NCI-H1417 (cell line): ENCODE data around the gene SPATA31E1.
"Not testable (repeated sequence)": the region's sequence is repeated elsewhere in the genome, so short reads cannot be mapped to it uniquely, and the experiment has no call there.

ENCODE experiments used
- DNase-seq, 3 experiments: peaks; one replicate each; lab custom pipeline; 2025; lab: John Stamatoyannopoulos, UW

The SPATA31E1 gene

DNA sequence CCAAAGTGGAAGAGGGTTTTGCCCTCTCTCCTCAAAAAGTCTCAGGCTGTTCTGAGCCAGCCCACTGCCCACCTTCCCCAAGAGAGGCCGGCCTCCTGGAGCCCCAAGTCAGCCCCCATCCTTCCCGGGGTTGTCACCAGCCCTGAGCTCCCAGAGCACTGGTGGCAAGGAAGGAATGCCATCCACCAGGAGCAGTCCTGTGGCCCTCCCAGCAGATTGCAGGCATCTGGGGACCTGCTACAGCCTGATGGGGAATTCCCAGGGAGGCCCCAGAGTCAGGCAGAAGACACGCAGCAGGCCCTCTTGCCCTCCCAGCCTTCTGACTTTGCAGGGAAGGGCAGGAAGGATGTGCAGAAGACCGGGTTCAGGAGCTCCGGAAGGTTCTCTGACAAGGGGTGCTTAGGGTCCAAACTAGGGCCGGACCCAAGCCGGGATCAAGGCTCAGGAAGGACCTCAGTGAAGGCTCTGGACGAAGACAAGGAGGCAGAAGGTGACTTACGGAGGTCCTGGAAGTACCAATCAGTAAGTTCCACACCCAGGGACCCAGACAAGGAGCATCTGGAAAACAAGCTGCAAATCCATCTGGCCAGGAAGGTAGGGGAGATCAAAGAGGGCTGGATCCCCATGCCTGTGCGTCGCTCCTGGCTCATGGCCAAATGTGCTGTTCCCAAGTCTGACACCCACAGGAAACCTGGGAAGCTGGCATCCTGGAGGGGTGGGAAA is 3.7 kb downstream of the SPATA31E1 start:
- no peak for DNase-seq

DNA sequence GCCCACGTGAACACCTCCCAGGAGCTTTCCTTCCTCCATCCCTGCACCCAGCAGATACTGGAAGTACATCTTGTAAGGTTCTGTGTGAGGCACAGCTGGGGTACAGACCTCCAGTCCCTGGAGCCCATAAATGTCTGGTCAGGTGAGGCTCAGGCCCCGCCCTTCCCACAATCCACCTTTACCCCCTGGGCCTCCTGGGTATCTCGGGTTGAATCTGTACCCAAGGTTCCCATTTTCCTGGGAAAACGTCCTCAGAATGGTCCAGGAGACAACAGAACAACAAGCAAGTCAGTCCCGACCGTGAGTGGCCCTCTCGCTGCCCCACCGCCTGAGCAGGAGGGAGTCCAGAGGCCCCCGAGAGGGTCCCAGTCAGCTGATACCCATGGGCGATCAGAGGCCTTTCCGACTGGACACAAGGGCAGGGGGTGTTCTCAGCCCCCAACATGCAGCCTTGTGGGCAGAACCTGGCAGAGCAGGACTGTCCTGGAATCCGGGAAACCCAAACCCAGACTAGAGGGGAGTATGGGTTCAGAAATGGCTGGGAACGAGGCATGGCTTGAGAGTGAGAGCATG is 4.3 kb downstream of the SPATA31E1 start:
- DNase-seq: no peak

DNA sequence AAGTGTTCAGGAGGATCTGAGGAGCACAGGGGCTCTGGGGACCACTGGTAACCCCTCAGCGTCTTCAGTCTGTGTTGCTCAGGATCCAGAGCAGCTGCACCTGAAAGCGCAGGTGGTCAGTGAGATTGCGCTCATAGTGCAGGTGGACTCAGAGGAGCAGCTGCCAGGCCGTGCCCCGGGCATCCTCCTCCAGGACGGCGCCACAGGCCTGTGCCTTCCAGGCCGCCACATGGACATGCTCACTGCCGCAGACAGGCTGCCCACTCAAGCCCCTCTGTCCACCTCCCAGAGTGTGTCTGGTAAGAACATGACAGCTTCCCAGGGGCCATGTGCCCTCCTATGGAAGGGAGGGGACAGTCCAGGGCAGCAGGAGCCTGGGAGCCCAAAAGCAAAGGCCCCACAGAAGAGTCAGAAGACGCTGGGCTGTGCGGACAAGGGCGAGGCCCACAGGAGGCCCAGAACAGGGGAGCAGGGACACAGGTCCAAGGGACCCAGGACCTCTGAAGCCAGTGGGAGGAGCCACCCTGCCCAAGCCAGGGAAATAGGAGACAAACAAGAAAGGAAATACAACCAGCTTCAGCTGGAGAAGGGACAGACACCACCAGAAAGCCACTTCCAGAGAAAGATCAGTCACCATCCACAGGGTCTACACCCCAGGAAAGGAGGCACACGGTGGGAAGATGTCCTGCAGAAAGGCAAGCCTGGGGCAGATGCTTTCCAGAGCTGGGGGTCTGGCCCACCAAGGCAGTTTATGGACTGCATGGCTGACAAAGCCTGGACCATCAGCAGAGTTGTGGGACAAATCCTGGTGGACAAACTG is 5.2 kb downstream of the SPATA31E1 start:
- no peak for DNase-seq

DNA sequence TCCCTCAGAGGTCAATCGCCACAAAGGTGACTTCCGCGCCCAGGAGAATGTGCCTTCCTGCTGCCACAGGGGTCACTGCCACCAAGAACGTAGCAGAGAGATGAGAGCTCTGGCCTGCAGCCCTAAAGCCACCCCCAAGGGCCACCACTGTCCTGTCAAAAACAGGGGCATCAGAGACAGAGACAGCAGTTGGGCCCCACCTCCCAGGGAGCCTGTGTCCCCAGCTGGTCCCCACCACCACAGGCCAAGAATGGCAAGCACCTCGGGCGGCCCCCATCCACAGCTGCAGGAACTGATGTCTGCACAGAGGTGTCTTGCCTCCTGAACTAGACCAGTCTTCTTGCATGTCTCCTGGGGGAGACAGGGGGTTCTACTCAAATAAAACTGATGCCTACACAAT is 5.8 kb downstream of the SPATA31E1 start:
- DNase-seq: no peak

DNA sequence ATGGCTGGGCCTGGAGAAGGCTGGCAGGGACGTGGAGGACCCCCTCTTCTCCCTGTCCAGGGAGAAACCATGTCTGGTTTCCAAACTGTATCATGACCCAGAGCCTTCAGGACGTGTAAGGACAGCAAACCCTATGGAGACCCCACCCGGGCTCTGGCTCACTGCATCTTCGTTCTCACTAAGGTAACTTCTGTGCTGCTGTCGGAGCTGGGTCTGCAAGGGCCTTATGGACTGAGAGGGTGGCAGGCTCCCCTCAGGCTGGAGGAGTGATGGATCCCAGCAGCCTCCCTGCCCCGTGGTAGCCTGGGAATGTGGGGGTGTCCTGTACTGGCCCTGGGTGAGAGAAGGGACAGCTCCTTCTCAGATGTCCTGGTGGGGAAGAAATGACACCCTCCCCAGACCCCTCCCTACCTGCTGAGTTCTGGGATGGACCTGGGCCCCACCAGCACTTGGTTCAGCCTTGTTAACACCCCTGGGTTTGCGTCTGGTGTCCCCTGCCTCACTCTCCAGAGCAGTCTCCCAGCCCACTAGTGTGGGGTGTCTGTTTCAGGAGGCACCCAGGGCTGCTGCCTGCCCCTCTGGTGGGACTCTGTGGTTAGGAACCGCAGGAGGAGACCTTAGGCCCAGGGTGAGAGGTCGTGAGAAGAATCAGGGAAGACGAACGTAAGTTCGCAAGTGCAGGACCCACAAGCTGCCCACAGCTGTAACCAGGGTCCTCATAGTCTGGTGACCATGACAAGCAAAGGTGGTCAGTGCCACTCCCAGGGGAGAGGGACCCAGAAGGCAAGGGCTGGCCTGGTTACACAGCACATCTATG is 6.6 kb downstream of the SPATA31E1 start:
- DNase-seq: no peak

DNA sequence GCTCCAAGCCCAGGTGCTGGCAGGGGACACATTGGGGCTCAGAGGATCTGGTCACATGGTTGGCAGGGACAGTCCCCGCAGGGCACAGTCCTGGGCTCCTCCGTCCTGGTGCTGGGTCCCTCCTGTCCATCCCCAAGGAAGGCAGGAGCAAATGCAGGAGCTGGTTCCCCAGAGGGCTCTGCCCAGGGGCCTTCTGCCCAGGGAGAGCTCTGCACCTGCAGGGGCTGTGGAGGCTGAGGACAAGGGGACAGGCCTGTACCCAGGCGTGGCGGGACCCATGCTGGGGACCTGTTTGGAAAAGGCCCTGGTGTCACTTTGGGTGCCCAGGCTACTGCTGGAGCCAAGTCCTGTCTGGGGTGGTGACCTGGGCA is 7.2 kb downstream of the SPATA31E1 start:
- DNase-seq: no peak

DNA sequence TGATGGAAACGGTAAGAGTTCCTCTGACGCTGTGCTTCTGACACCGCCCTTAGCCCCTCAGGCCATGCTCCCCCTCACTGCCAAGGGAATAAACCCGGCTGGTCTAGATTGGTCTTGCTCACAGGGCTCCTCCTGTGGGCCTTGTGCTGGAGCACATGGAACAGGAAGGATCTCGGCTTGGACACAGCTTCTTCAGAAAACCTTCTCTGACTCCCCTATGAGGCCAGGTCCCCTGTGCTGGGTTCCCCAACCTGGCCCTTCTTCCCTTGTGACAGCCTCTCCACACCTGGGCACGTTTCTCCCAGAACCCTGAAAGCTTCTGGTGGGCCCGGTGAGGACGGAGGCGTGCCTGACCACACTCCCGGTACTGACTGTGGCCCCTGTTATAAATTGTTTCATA is 8.2 kb downstream of the SPATA31E1 start:
- DNase-seq: no peak

DNA sequence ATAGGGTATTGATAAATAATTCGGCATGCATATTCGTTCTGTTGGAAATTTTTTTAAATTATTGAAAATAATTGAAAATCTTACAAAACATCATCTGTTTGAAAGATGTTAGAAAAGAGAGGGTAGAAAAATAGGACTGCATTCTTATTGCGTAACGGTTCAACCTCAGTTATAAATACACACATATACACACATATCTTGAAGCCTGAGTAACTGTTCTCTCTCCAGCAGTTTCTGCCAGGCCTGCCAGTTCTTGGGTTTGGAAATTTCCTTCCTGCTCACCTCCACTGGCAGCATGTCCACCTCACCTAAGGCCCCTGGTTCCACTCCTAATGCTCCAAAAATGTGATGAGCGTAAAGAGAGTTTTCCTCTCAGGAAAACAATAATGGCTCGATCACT is 9.1 kb downstream of the SPATA31E1 start:
- DNase-seq: no peak

DNA sequence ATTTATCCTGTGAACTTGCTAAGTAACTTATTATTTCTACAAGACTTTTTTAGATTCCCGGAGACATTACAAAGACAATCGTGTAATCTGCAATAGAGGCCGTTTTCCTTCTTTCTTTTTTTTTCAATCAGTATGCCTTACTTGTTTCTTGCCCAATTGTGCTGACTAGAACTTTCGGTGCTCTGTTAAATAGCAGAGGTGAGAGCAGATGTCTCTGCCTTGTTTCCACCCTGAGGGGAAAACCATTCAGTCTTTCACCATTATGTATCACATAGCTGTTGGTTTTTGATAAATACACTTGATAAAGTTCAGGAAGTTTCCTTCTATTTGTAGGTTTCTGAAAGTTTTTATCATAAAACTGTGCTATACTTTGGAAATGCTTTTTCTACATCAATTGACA is 10.3 kb downstream of the SPATA31E1 start:
- DNase-seq: no peak

DNA sequence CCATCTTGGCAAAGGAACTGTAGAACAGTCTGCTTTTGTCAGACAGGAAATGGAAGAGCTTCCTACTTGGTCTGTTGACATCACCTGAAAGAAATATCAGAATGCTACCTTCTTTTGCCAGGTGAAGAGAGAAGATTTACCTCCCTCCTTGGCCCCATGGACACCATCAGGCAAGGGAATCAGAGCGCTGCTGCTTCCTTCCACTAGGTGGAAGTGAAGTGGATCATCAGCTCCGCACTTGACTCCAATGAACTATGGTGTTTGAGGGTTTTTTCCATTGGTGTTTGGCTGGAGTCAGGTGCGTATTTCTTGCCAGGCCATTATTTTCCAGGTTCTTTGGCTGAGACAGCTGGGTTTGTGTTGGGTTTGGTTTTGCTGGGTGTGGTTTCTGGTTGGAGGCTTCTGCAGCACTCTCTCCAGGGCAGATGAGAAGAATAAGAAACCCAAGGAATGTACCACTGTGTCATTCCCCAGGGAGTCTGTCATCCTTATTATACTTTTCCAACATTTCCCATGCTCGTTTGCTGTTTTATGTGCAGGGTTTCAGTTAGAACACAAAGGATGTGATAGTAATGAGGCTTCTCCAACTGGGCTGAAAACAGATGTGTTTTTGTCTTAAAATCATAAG is 12.4 kb downstream of the SPATA31E1 start:
- no peak for DNase-seq

DNA sequence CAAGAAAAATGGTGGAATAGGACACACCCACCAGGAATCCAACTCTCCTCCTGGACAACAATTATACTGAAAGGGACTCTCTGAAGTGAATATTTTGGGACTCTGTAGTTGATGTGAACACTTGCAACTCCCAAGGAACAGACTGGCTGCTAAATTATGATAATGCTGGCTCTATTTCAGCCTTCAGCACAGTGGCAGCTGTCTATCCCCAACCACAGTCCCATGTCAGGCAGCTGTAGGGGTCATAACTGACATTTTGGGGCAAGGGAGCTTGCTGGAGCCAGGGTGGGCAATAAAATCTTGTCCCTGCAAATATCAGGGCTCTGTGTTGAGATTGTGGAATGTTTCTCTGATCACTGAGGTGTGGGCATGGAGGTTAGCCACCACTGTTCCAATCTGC is 14.2 kb downstream of the SPATA31E1 start:
- no peak for DNase-seq

DNA sequence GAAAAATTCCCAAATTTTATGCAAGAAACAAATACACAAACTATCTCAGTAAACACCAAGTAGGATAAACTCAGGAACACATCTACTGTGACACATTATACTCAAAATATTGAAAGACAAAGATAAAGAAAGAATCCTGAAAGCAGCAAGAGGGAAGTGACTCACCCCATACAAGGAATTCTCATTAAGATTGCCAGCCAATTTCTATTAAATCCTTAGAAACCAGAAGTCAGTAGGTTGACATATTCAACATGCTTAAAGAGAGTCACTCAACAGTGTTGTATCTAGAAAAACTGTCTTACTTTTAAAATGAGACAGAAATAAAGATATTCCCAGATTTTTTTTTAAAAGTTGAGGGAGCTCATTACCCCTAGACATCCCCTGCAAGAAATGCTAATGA is 15.5 kb downstream of the SPATA31E1 start:
- DNase-seq: no peak

DNA sequence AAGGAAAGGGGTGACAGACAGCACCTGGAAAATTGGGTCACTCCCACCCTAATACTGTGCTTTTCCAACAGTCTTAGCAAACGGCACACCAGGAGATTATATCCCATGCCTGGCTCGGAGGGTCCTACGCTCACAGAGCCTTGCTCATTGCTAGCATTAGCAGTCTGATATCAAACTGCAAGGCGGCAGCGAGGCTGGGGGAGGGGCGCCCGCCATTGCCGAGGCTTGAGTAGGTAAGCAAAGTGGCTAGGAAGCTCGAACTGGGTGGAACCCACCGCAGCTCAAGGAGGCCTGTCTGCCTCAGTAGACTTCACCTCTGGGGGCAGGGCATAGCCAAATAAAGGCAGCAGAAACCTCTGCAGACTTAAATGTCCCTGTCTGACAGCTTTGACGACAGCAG is 19.7 kb downstream of the SPATA31E1 start:
- DNase-seq: not testable (repeated sequence)

DNA sequence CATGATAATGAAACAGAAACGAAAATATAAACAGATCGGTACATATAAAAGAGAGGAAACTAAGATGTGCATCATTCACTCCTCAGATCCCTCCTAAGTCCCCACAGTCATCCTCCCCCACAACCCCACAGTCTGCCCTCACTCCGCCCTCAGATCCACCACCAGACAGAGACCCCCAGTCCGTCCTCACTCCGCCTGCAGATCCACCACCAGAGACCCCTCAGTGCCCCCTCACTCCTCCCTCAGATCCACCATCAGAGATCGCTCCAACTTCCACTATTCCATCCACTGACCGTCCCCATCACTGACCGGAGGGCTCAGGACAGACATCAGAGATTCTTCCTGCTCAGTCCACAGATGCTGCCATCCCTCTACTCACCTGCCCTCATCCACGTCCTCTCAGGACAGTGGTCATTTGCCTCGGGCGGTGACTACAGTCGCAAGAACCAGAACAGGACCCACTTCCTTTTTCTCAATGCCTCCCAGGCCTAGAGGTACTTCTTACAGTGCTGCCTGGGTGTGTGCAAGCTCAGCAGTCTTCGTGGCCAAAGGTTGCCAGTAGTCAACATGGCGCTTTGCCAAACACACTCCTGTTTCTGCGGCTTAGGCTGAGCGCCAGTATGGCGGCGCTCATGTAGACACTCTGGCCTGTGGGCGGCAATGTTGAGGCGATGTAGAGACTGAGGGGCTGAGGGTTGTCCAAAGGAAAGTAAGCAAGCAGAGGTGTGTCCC is 26.8 kb downstream of the SPATA31E1 start:
- DNase-seq: peak in 2 of 3 experiments; percentile 8 to 13

DNA sequence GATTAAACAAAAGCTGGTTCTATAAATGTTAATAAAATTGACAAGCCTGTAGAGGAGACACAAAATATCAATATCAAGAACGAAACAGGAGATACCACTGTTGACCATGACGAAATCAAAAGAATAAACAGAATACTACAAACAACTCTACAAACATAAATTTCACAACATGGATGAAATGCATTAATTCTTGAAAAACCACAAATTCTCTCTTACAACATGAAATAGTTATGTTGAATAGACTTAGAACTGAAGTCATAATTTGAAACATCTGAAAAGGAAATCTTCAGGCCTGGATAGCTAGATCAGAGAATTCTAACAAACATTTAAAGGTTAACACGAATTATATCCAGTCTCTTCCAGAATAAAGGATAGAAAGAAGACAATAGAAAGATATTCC is 28.1 kb downstream of the SPATA31E1 start:
- DNase-seq: no peak

DNA sequence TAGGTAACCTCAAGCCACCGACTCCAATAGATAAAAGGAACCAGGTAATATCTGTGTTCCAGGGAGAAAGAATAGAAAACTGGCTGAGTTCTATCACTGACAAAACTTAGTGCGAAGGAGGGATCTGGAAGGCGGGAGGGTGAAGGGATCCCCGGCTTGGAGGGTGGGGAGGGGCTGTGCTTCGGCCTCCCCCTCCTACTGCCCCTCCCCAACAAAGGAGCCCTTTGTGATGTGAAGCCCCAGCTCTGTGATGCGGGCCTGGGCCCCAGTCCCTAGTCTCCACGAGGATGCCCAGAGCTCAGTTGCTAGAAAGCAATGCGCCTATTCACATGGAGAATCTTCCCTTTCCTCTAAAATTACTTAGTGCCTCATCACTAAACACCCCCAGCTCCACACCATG is 35.0 kb downstream of the SPATA31E1 start, which contains the start of gene SPATA31C1:
TSS of gene SPATA31C1 (plus strand) at position 301 of the 400 bp plus-strand sequence.
- not testable (repeated sequence) for DNase-seq

DNA sequence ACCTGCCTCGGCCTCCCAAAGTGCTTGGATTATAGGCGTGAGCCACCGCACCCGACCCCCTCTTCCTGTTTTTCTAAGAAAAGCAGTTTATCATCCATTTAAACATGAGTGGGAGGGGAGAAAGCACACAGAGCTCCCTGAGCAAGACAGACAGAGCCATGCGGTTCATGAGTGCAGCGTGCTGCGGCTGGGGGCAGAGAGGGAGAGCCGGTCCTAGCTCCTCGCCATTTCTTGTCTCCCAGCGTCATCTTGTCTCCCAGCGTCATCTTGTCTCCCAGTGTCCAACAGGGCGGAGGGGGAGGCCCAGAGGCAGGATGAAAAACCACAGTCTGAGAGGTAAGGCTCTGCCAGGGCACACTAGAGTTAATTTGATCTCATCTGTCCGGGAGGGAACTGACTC is 36.3 kb downstream of the SPATA31E1 start:
- not testable (repeated sequence) for DNase-seq

DNA sequence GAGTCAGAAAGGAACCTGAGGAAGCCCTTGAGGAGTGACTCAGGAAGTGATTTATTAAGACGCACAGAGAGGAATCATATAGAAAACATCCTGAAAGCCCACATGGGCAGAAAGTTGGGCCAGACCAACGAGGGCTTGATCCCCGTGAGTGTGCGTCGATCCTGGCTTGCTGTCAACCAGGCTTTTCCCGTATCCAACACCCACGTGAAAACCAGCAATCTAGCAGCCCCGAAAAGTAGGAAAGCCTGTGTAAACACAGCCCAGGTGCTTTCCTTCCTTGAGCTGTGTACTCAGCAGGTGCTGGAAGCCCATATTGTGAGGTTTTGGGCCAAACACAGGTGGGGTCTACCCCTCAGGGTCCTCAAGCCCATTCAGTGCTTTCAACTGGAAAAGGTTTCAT is 38.9 kb downstream of the SPATA31E1 start:
- DNase-seq: not testable (repeated sequence)

DNA sequence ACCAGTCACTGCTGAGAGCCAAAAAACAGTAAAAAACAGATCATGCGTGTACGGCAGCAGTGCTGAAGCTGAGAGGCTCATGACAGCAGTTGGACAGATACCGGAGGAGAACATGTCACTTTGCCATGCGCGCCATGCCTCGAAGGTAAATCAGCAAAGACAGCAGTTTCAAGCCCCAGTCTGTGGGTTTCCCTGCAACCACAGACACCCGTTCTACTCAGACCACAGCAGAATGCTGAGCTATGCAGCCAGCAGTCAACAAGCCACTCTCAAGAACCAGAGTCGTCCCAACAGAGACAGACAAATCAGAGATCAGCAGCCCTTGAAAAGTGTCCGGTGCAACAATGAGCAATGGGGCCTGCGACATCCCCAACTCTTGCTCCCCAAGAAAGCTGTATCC is 40.3 kb downstream of the SPATA31E1 start:
- DNase-seq: not testable (repeated sequence)

DNA sequence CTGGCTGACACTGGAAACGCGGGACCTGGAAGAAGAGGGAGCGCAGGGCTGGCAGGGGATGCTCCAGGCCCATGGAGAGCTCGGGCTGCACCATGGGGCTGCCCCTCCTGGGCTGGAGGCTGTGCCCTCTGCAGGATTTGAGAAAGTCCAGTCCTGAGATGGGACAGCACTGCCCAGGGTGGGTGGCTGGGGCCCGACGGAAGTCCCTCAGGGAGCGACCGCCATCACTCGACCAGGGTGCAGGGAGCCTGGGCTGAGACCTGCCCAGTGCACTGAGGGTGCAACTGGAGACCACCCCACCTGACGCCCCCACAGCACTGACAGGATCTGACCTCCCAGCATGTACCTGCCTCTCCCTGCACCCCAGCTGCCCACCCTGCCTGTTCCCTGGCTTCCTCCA is 42.2 kb downstream of the SPATA31E1 start:
- DNase-seq: not testable (repeated sequence)

DNA sequence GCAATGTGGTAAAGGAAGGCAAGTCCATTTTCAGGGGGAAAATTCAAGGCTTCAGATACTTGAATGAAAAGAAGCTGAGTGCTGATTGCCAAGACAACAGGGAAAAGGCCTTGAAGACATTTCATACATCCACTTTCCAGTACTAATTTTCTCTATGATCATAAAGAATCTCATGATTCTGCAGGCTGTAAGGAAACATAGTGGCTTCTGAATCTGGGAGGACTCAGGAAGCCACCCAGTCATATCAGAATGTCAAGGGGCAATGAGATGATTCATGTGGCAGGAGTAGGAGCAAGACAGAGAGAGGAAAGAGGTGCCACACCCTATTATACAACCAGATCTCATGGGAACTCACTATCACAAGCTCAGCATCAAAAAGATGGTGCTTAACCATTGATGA is 46.5 kb downstream of the SPATA31E1 start:
- DNase-seq: not testable (repeated sequence)
